ENCODE results near the gene NRIP1.

The NRIP1 gene

DNA sequence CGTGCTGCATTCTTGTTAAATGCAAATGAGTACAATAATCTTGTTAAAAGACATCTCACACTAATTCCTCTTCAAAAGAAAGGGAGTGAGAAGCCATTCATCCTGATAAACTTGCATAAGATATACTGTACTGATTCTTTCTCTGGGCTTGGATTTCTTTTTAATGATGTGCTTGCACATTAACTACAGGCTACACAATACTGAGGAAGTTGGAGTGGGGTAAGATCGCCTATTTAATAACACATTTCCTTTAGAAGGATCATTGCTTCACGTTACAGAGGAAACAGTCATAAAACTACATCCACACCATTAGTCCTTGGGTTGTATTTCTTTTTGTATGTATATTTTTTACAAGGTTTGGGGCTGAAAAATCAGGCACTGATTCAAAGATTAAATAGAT lies 36.6 kb downstream of the NRIP1 start:
- Histone ChIP-seq H2AFZ (ENCODE audit: low read depth) (no peak overlapping the region), H3K4me3 (IDR thresholded peaks at IDR 0.05; ENCODE audit: insufficient read depth, low read depth, low read length) (no peak overlapping the region), H3K36me3 (ENCODE audit: insufficient read depth) (no peaks in the 10 kb centered on the region), H3K9ac (no peak overlapping the region), H3K79me2 (ENCODE audit: insufficient read depth, low read depth) (no peaks in the 10 kb centered on the region), H3K27me3 (ENCODE audit: insufficient read depth, low read depth) (no peaks in the 10 kb centered on the region), H3K4me2 (no peak overlapping the region), H3K4me1 (ENCODE audit: low read depth, poor library complexity, severe bottlenecking) (no peaks in the 10 kb centered on the region), H4K20me1 (ENCODE audit: insufficient read depth) (no peaks in the 10 kb centered on the region), H3K27ac (no peak overlapping the region)
- TF ChIP-seq, protein P1, sequence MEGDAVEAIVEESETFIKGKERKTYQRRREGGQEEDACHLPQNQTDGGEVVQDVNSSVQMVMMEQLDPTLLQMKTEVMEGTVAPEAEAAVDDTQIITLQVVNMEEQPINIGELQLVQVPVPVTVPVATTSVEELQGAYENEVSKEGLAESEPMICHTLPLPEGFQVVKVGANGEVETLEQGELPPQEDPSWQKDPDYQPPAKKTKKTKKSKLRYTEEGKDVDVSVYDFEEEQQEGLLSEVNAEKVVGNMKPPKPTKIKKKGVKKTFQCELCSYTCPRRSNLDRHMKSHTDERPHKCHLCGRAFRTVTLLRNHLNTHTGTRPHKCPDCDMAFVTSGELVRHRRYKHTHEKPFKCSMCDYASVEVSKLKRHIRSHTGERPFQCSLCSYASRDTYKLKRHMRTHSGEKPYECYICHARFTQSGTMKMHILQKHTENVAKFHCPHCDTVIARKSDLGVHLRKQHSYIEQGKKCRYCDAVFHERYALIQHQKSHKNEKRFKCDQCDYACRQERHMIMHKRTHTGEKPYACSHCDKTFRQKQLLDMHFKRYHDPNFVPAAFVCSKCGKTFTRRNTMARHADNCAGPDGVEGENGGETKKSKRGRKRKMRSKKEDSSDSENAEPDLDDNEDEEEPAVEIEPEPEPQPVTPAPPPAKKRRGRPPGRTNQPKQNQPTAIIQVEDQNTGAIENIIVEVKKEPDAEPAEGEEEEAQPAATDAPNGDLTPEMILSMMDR (conservative IDR thresholded peaks at IDR 0.05; ENCODE audit: low read depth, low read length) = no peak

DNA sequence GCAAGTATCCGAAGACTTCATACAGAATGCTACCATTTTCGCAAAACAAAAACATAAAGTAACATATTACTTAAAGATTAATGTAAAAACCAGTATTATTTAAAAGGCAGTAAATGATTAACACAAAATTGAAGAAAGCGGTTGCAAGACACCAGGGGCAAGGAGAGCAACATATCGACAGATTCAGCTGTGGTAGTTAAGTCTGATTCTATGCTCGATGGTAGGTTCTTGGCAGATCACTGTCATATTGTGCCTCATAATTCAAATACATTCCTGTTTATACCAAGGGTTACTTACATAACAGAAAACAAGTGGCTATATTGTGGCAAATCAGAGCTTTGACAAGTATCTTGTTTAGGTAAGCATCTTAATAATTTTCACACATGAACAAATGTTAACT lies 37.7 kb downstream of the NRIP1 start:
- no peaks in the 10 kb centered on the region for H4K20me1 ChIP-seq (ENCODE audit: insufficient read depth)
- H3K4me1 ChIP-seq (ENCODE audit: low read depth, poor library complexity, severe bottlenecking) = no peaks in the 10 kb centered on the region
- no peak overlapping the region for H3K9ac ChIP-seq
- H3K36me3 ChIP-seq (ENCODE audit: insufficient read depth) = no peaks in the 10 kb centered on the region
- no peaks in the 10 kb centered on the region for H3K27me3 ChIP-seq (ENCODE audit: insufficient read depth, low read depth)
- no peak overlapping the region for H3K4me3 ChIP-seq (IDR thresholded peaks at IDR 0.05; ENCODE audit: insufficient read depth, low read depth, low read length)
- TF ChIP-seq, protein P1 (conservative IDR thresholded peaks at IDR 0.05; ENCODE audit: low read depth, low read length) = no peak
- no peaks in the 10 kb centered on the region for H3K79me2 ChIP-seq (ENCODE audit: insufficient read depth, low read depth)
- H3K27ac ChIP-seq = no peak overlapping the region
- H3K4me2 ChIP-seq = no peak overlapping the region
- no peak overlapping the region for H2AFZ ChIP-seq (ENCODE audit: low read depth)

DNA sequence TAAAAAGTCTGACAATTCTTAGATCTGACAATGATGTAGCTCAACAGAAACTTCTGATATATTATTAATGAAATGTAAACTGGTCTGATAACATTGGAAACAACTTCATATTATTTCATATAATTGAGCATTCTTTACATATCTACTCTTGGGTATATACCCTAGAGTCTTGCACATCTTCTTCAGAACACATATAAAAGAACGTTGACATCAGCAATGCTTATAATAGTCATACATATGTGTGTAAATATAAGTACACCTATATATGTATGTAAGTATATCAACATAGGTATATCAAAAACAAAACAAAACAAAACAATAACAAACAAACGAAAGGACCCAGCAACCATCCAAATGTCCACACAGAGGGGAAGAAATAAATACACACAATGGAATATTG lies 38.4 kb downstream of the NRIP1 start:
- Histone ChIP-seq H3K9ac (no peak overlapping the region), H3K27ac (no peak overlapping the region), H3K4me2 (no peak overlapping the region), H3K36me3 (ENCODE audit: insufficient read depth) (no peaks in the 10 kb centered on the region), H3K4me1 (ENCODE audit: low read depth, poor library complexity, severe bottlenecking) (peaks cover under 1% of the 10 kb centered on the region), H3K79me2 (ENCODE audit: insufficient read depth, low read depth) (no peaks in the 10 kb centered on the region; the same call in 1 of the 2 replicates), H3K27me3 (ENCODE audit: insufficient read depth, low read depth) (no peaks in the 10 kb centered on the region), H2AFZ (ENCODE audit: low read depth) (no peak overlapping the region), H3K4me3 (IDR thresholded peaks at IDR 0.05; ENCODE audit: insufficient read depth, low read depth, low read length) (no peak overlapping the region), H4K20me1 (ENCODE audit: insufficient read depth) (no peaks in the 10 kb centered on the region)
- TF ChIP-seq, protein P1 (conservative IDR thresholded peaks at IDR 0.05; ENCODE audit: low read depth, low read length) = no peak

DNA sequence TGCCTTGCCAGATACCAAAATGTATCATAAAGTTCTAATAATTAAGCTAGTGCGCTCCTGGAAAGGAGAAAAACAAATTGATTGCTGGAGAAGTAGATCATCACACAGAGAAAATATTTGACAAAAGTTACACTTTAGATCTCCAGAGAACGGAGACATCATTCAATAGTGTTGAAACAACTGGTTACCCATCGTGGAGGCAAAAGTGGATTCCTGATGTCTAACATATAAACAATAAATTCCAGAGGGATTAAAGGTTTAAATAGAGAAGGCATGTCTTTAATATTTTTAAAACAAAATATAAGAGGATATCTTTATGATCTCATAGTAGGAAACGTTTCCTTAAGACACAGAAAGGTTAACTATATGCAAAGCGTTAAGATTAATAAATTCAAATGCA lies 41.0 kb downstream of the NRIP1 start:
- Histone ChIP-seq H4K20me1 (ENCODE audit: insufficient read depth) (no peaks in the 10 kb centered on the region), H3K36me3 (ENCODE audit: insufficient read depth) (no peaks in the 10 kb centered on the region), H3K4me2 (no peak overlapping the region), H3K4me1 (ENCODE audit: low read depth, poor library complexity, severe bottlenecking) (peaks cover 17% of the 10 kb centered on the region), H3K9ac (no peak overlapping the region), H3K27ac (no peak overlapping the region), H3K79me2 (ENCODE audit: insufficient read depth, low read depth) (no peaks in the 10 kb centered on the region; the same call in 1 of the 2 replicates), H3K27me3 (ENCODE audit: insufficient read depth, low read depth) (no peaks in the 10 kb centered on the region), H2AFZ (ENCODE audit: low read depth) (no peak overlapping the region), H3K4me3 (IDR thresholded peaks at IDR 0.05; ENCODE audit: insufficient read depth, low read depth, low read length) (no peak overlapping the region)
- TF ChIP-seq, protein P1 (conservative IDR thresholded peaks at IDR 0.05; ENCODE audit: low read depth, low read length) = no peak

All from KMS-11 (cell line).